ENCODE results near the gene ISG20.

ISG20 gene

GRCh38 chr15:88695101-88695500 lies 56.3 kb downstream of the ISG20 start:
- no peaks in the 10 kb centered on the region for H4K20me1 ChIP-seq (ENCODE audit: insufficient read depth, low read length)
- no peak overlapping the region for H3K9ac ChIP-seq (ENCODE audit: low read length)
- H2AFZ ChIP-seq (ENCODE audit: low read depth, low read length): no peak overlapping the region
- no peak for TF ChIP-seq EZH2phosphoT487 (IDR thresholded peaks at IDR 0.05; ENCODE audit: low read depth)
- TF ChIP-seq CTCF (IDR thresholded peaks at IDR 0.05; ENCODE audit: low read depth, low read length): no peak
- peaks cover 4% of the 10 kb centered on the region; the same call in 1 of the 2 replicates for H3K4me1 ChIP-seq (ENCODE audit: low read length)
- H3K4me2 ChIP-seq (ENCODE audit: low read length): no peak overlapping the region
- no peaks in the 10 kb centered on the region for H3K36me3 ChIP-seq (replicated peaks; ENCODE audit: low read depth, low read length)
- no peak overlapping the region for H3K4me3 ChIP-seq (ENCODE audit: low read length)
- no peak overlapping the region for H3K27ac ChIP-seq (ENCODE audit: low read length)
- H3K27me3 ChIP-seq (ENCODE audit: low read depth, low read length): peaks cover 29% of the 10 kb centered on the region
- no peaks in the 10 kb centered on the region for H3K79me2 ChIP-seq (ENCODE audit: low read length)
- H3K9me3 ChIP-seq (ENCODE audit: insufficient read depth, low read length): no peaks in the 10 kb centered on the region

GRCh38 chr15:88695691-88696251 lies 57.0 kb downstream of the ISG20 start:
- Histone ChIP-seq H3K4me3 (ENCODE audit: low read length) (no peak overlapping the region), H3K27me3 (ENCODE audit: low read depth, low read length) (peaks cover 29% of the 10 kb centered on the region), H3K27ac (ENCODE audit: low read length) (no peak overlapping the region), H4K20me1 (ENCODE audit: insufficient read depth, low read length) (no peaks in the 10 kb centered on the region), H3K79me2 (ENCODE audit: low read length) (no peaks in the 10 kb centered on the region), H3K9me3 (ENCODE audit: insufficient read depth, low read length) (no peaks in the 10 kb centered on the region), H2AFZ (ENCODE audit: low read depth, low read length) (no peak overlapping the region), H3K4me2 (ENCODE audit: low read length) (no peak overlapping the region), H3K4me1 (ENCODE audit: low read length) (peaks cover 4% of the 10 kb centered on the region; the same call in 1 of the 2 replicates), H3K36me3 (replicated peaks; ENCODE audit: low read depth, low read length) (no peaks in the 10 kb centered on the region), H3K9ac (ENCODE audit: low read length) (no peak overlapping the region)
- no peak for TF ChIP-seq CTCF (IDR thresholded peaks at IDR 0.05; ENCODE audit: low read depth, low read length)
- TF ChIP-seq EZH2phosphoT487 (IDR thresholded peaks at IDR 0.05; ENCODE audit: low read depth): no peak

- Histone ChIP-seq H3K4me3 (ENCODE audit: low read length) (no peak overlapping the region), H4K20me1 (ENCODE audit: insufficient read depth, low read length) (no peaks in the 10 kb centered on the region), H3K9ac (ENCODE audit: low read length) (no peak overlapping the region), H3K4me1 (ENCODE audit: low read length) (peaks cover 7% of the 10 kb centered on the region; the same call in 1 of the 2 replicates), H3K4me2 (ENCODE audit: low read length) (no peak overlapping the region), H3K27ac (ENCODE audit: low read length) (no peak overlapping the region), H2AFZ (ENCODE audit: low read depth, low read length) (no peak overlapping the region), H3K79me2 (ENCODE audit: low read length) (no peaks in the 10 kb centered on the region), H3K9me3 (ENCODE audit: insufficient read depth, low read length) (no peaks in the 10 kb centered on the region), H3K27me3 (ENCODE audit: low read depth, low read length) (peaks cover 29% of the 10 kb centered on the region), H3K36me3 (replicated peaks; ENCODE audit: low read depth, low read length) (no peaks in the 10 kb centered on the region)
- TF ChIP-seq CTCF (IDR thresholded peaks at IDR 0.05; ENCODE audit: low read depth, low read length) (no peak), EZH2phosphoT487 (IDR thresholded peaks at IDR 0.05; ENCODE audit: low read depth) (no peak)
Measured at GRCh38 chr15:88696254-88696653, 57.4 kb downstream of the ISG20 start.

- H3K4me3 ChIP-seq (ENCODE audit: low read length): no peak overlapping the region
- H3K79me2 ChIP-seq (ENCODE audit: low read length): no peaks in the 10 kb centered on the region
- no peak overlapping the region for H3K9ac ChIP-seq (ENCODE audit: low read length)
- no peak overlapping the region for H2AFZ ChIP-seq (ENCODE audit: low read depth, low read length)
- no peak overlapping the region for H3K4me2 ChIP-seq (ENCODE audit: low read length)
- H3K36me3 ChIP-seq (replicated peaks; ENCODE audit: low read depth, low read length): no peaks in the 10 kb centered on the region
- peaks cover 29% of the 10 kb centered on the region for H3K27me3 ChIP-seq (ENCODE audit: low read depth, low read length)
- TF ChIP-seq EZH2phosphoT487 (IDR thresholded peaks at IDR 0.05; ENCODE audit: low read depth) (no peak), CTCF (IDR thresholded peaks at IDR 0.05; ENCODE audit: low read depth, low read length) (no peak)
- H3K27ac ChIP-seq (ENCODE audit: low read length): no peak overlapping the region
- no peaks in the 10 kb centered on the region for H4K20me1 ChIP-seq (ENCODE audit: insufficient read depth, low read length)
- H3K4me1 ChIP-seq (ENCODE audit: low read length): peaks cover 10% of the 10 kb centered on the region; the same call in 1 of the 2 replicates
- no peaks in the 10 kb centered on the region for H3K9me3 ChIP-seq (ENCODE audit: insufficient read depth, low read length)
Measured at GRCh38 chr15:88697276-88697675, 58.5 kb downstream of the ISG20 start.
